GM12878 (cell line): ENCODE results near the gene SIRT2. TPM values are rescaled to one million over a fixed set of nuclear protein-coding genes. Genes with fewer than 3 reads are reported as not detected.

Experiments
- ATAC-seq: fragments of 200-7000 bp; cut with Tn5 transposase; 3 replicates; pipeline ENCODE4 v1.9.1; 2020; ENCODE audit warnings: mild to moderate bottlenecking, moderate library complexity
- BruUV-seq: library from RNA; stranded (reverse); fragments of 400-500 nt; replicated peaks from 2 replicates; lab custom pipeline; 2021; lab: Mats Ljungman, UMichigan
- CTCF ChIA-PET: fragments of 300-600 bp; sonication (Branson Sonifier 250); formaldehyde crosslinking; extraction: SDS; loops from one replicate; lab custom pipeline; 2021; ENCODE audit warnings: inconsistent platforms; lab: Yijun Ruan, JAX
- POLR2A ChIA-PET: fragments of 350-600 bp; formaldehyde crosslinking; extraction: SDS; loops from one replicate; lab custom pipeline; 2021; ENCODE audit warnings: inconsistent platforms; lab: Charles Lee
- RAD21 ChIA-PET: fragments of 300-600 bp; sonication (Branson Sonifier 250); formaldehyde crosslinking; loops from one replicate; lab custom pipeline; 2023; ENCODE audit warnings: antibody characterized with exemption; ENCODE audit not compliant: unreplicated experiment; lab: Charles Lee
- SMC1A ChIA-PET: fragments of 300-600 bp; sonication (Branson Sonifier 250); formaldehyde crosslinking; loops from one replicate; lab custom pipeline; 2023; ENCODE audit not compliant: unreplicated experiment, uncharacterized antibody; lab: Charles Lee
- DNase-seq: peaks from one replicate; pipeline ENCODE4 v3.0.0-alpha.2; 2011; ENCODE audit warnings: low read depth, low spot score
- FAIRE-seq: peaks from 3 replicates; lab custom pipeline; 2011; peaks lifted over from hg19 to GRCh38; lab: Jason Lieb, UNC
- H2AFZ ChIP-seq: 2 replicates; pipeline ENCODE4 v1.6.0; 2011; ENCODE audit warnings: low read depth, low read length, control low read depth; ENCODE audit not compliant: control insufficient read depth
- H3K27ac ChIP-seq: 2 replicates; pipeline ENCODE4 v1.5.1; 2011; ENCODE audit warnings: control low read depth; ENCODE audit not compliant: control insufficient read depth, insufficient read depth
- H3K27me3 ChIP-seq, 2 experiments: replicated peaks in 1 of 2; 2 replicates each; pipeline versions ENCODE4 v1.6.0 to v1.6.1; 2011; ENCODE audit warnings: low read length in 1 of 2; ENCODE audit not compliant: control insufficient read depth in 2 of 2, insufficient read depth in 2 of 2
- H3K36me3 ChIP-seq, 2 experiments: 2 replicates each; pipeline ENCODE4 v1.5.1; 2011; ENCODE audit warnings: low read length in 1 of 2; ENCODE audit not compliant: control insufficient read depth in 2 of 2, insufficient read depth in 2 of 2
- H3K4me1 ChIP-seq: 2 replicates; pipeline ENCODE4 v1.6.1; 2011; ENCODE audit warnings: mild to moderate bottlenecking, low read length, moderate library complexity, mixed read lengths; ENCODE audit not compliant: control insufficient read depth, insufficient read depth
- H3K4me2 ChIP-seq: 2 replicates; pipeline ENCODE4 v1.6.0; 2011; ENCODE audit warnings: control low read depth; ENCODE audit not compliant: control insufficient read depth, insufficient read depth
- H3K4me3 ChIP-seq: fragments of 200-600 bp; sonication (generic); 2 replicates; pipeline ENCODE4 v1.5.1; 2016
- H3K79me2 ChIP-seq: 2 replicates; pipeline ENCODE4 v1.6.0; 2011; ENCODE audit warnings: low read length; ENCODE audit not compliant: control insufficient read depth, insufficient read depth
- H3K9ac ChIP-seq: 2 replicates; pipeline ENCODE4 v1.8.0; 2011; ENCODE audit warnings: low read length, control low read depth, mixed read lengths; ENCODE audit not compliant: control insufficient read depth, insufficient read depth
- H3K9me3 ChIP-seq: replicated peaks from 3 replicates; pipeline ENCODE4 v1.5.1; 2011; ENCODE audit warnings: mild to moderate bottlenecking, low read length; ENCODE audit not compliant: control insufficient read depth, insufficient read depth
- H4K20me1 ChIP-seq: 2 replicates; pipeline ENCODE4 v1.6.0; 2011; ENCODE audit not compliant: control insufficient read depth, insufficient read depth
- ATF7 ChIP-seq: fragments of 450-650 bp; IDR thresholded peaks from 2 replicates; pipeline ENCODE4 v1.6.1; 2016; ENCODE audit warnings: low read depth, mild to moderate bottlenecking
- BCL11A ChIP-seq: IDR thresholded peaks from 2 replicates; pipeline ENCODE4 v1.6.1; 2011; ENCODE audit warnings: low read depth, low read length
- DPF2 ChIP-seq: fragments of 450-650 bp; IDR thresholded peaks from 2 replicates; pipeline ENCODE4 v1.6.1; 2017; ENCODE audit warnings: mild to moderate bottlenecking
- EP300 ChIP-seq, 2 experiments: fragments of 150-350 bp in 1 of 2; IDR thresholded peaks; 2 replicates each; pipeline ENCODE4 v1.6.1; 2011 to 2012; ENCODE audit warnings: low read depth in 2 of 2, low read length in 2 of 2, borderline replicate concordance in 1 of 2, improper control_type of control experiment in 1 of 2, inconsistent platforms in 1 of 2; ENCODE audit not compliant: control insufficient read depth in 1 of 2
- EZH2 ChIP-seq: IDR thresholded peaks from 2 replicates; pipeline ENCODE4 v1.6.1; 2012; ENCODE audit warnings: low read depth, mild to moderate bottlenecking, control low read depth, inconsistent platforms, low read length, borderline replicate concordance; ENCODE audit not compliant: control insufficient read depth
- HCFC1 ChIP-seq: fragments of 150-350 bp; IDR thresholded peaks from 2 replicates; pipeline ENCODE4 v1.6.1; 2014; ENCODE audit warnings: low read length
- KDM1A ChIP-seq: fragments of 200-600 bp; sonication (generic); IDR thresholded peaks from 2 replicates; pipeline ENCODE4 v1.6.1; 2016; ENCODE audit warnings: borderline replicate concordance
- MEF2A ChIP-seq: IDR thresholded peaks from 2 replicates; pipeline ENCODE4 v1.6.1; 2011; ENCODE audit warnings: low read depth, mild to moderate bottlenecking, low read length, moderate library complexity; ENCODE audit not compliant: insufficient read depth
- MYB ChIP-seq: fragments of 150-350 bp; IDR thresholded peaks from 2 replicates; pipeline ENCODE4 v1.6.1; 2014; ENCODE audit warnings: mild to moderate bottlenecking, low read depth, low read length, borderline replicate concordance
- NFYA ChIP-seq: IDR thresholded peaks from 2 replicates; pipeline ENCODE4 v1.6.1; 2011; ENCODE audit warnings: low read depth, mild to moderate bottlenecking, low read length, improper control_type of control experiment, borderline replicate concordance
- POU2F2 ChIP-seq: IDR thresholded peaks from 3 replicates; pipeline ENCODE4 v1.6.1; 2011; ENCODE audit warnings: low read depth, mild to moderate bottlenecking, low read length, borderline replicate concordance
- RUNX3 ChIP-seq: IDR thresholded peaks from 2 replicates; pipeline ENCODE4 v1.6.1; 2012; ENCODE audit warnings: low read length, inconsistent platforms
- SMAD5 ChIP-seq: IDR thresholded peaks from 2 replicates; pipeline ENCODE4 v1.6.1; 2016; ENCODE audit warnings: antibody characterized with exemption, low read depth
- SREBF1 ChIP-seq: IDR thresholded peaks from 2 replicates; pipeline ENCODE4 v1.6.1; 2012; ENCODE audit warnings: mild to moderate bottlenecking, low read length
- TAF1 ChIP-seq: IDR thresholded peaks from 2 replicates; pipeline ENCODE4 v1.6.1; 2011; ENCODE audit warnings: mild to moderate bottlenecking, low read depth, low read length, borderline replicate concordance
- YBX1 ChIP-seq: fragments of 450-650 bp; IDR thresholded peaks from 2 replicates; pipeline ENCODE4 v1.6.1; 2016; ENCODE audit warnings: antibody characterized with exemption
- WGBS: methylation state at CpG from one replicate; pipeline ENCODE4 v1.1.6; 2016; ENCODE audit warnings: low lambda C conversion rate; ENCODE audit not compliant: insufficient replicate concordance, insufficient coverage; ENCODE audit errors: missing lambda C conversion rate; 5-methylcytosine and 5-hydroxymethylcytosine counted together
- in situ Hi-C: fragments of 300-500 bp; cut with MboI; formaldehyde crosslinking; loops from 9 replicates; pipeline ENCODE4 v1.14.3; 2018; ENCODE audit warnings: mixed read lengths
- intact Hi-C: fragments of 100-400 bp; cut with micrococcal nuclease; formaldehyde crosslinking; loops from one replicate; pipeline ENCODE4 v1.14.2; 2022; ENCODE audit not compliant: unreplicated experiment
- polyA plus RNA-seq, 11 experiments: library from polyadenylated mRNA; depleted of rRNA in 4 of 11; unstranded in 6 of 11; stranded (reverse) in 5 of 11; fragments of >200 nt; fragmentation: Nextera tagmentation in 4 of 11; fragmentation: Illumina TruSeq in 1 of 11; extraction: Ambion mirVana in 4 of 11; extraction: Trizol in 1 of 11; gene quantifications; 1 replicate in 1 of 11; 2 replicates in 10 of 11; pipeline versions ENCODE4 v1.2.1 to v1.2.3, GENCODE V29; 2011 to 2016; ENCODE audit warnings: inconsistent platforms in 2 of 11, missing spikeins in 2 of 11, low read depth in 1 of 11
- total RNA-seq, 4 experiments: library from RNA; depleted of rRNA in 3 of 4; stranded (reverse); fragments of >200 nt in 3 of 4; fragmentation: Illumina TruSeq in 1 of 4; extraction: Trizol in 1 of 4; gene quantifications; 2 replicates each; pipeline versions ENCODE4 v1.2.1 to v1.2.3, GENCODE V29; 2013 to 2021
- TF ChIP-seq, protein P1 (sequence below), 3 experiments: IDR thresholded peaks in 2 of 3; conservative IDR thresholded peaks in 1 of 3; 2 replicates each; pipeline ENCODE4 v1.5.1; 2011; ENCODE audit warnings: low read depth in 3 of 3, low read length in 3 of 3, mild to moderate bottlenecking in 3 of 3, control low read depth in 2 of 3, moderate library complexity in 2 of 3, inconsistent platforms in 1 of 3, mixed read lengths in 1 of 3; ENCODE audit not compliant: control insufficient read depth in 2 of 3, insufficient read depth in 1 of 3; ENCODE audit errors: extremely low read depth in 1 of 3
- TF ChIP-seq, protein P2 (sequence below): IDR thresholded peaks from 2 replicates; pipeline ENCODE4 v1.6.1; 2012; ENCODE audit warnings: low read length, inconsistent platforms
- TF ChIP-seq, protein P3 (sequence below): fragments of 450-650 bp; IDR thresholded peaks from 2 replicates; pipeline ENCODE4 v1.6.1; 2017; ENCODE audit warnings: borderline replicate concordance

SIRT2 gene
- total and polyA plus RNA-seq, 10 of the 15 experiments (the other 5 are each of a cell fraction or from before 2014, with no cell fraction given) = 1.4 to 38.7 (median 24.1) TPM

DNA sequence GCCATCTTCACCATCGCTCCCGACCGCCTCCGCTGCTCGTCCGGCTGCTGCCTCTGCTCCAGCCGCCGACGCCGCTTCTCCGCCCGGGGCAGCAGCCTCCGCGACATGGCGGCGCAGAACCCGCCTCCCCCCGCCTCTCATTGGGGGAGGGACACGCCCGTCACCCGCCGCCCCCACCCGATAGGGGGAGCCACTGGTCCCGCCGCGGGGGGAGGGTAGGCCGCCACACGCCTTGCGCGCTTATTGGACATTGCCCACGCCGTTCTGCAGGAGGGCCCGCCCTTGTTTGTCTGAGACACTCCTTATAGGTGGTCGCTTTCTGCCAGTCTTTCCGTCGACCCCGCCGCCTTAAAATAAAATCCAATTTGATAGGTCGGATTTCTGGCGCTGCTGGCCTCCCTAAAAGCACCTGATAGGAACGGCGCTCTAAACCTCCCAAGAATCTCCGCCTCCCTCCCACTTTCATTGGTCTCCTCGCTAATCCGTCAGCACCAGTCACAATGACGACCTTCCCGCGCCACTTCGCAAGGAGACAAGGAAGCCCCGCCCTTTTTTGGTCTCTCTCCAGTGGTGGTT, 49.5 kb downstream of the SIRT2 start, which contains the start of gene HNRNPL:
TSS of gene HNRNPL (minus strand) at position 127 of the 576 bp plus-strand sequence. CDS start at position 107, 20 bp downstream.
- peak within 1 kb of the TSS; percentile 11 for H2AFZ ChIP-seq
- CTCF ChIA-PET = interaction anchor here (0.7 to 4.1 kb wide), 10 partner anchors 13 to 80 kb away, joined by 3 to 20 read pairs (median 4); partner anchors contain the start of genes ECH1, RINL and SARS2
- in situ Hi-C loops = no loop called here
- no peaks in the 10 kb centered on the region for H3K27me3 ChIP-seq
- SMC1A ChIA-PET = interaction anchor here (0.8 to 1.7 kb wide), 5 partner anchors 17 to 51 kb away, joined by 3 to 8 read pairs (median 5); partner anchors contain the start of gene ECH1
- peak within 1 kb of the TSS; percentile 98 for H3K9ac ChIP-seq
- H3K79me2 ChIP-seq = peaks cover 44% of the 10 kb centered on the region
- no peaks in the 10 kb centered on the region for H3K9me3 ChIP-seq
- no TSS peak for BruUV-seq
- POLR2A ChIA-PET = interaction anchor here (0.6 to 2.8 kb wide), 14 partner anchors 9 to 295 kb away, joined by 3 to 28 read pairs (median 6); partner anchors contain the start of genes EIF3K, NFKBIB, RINL and SIRT2
- RAD21 ChIA-PET = interaction anchor here (0.9 to 2.8 kb wide), 10 partner anchors 14 to 306 kb away, joined by 3 to 20 read pairs (median 4); partner anchors contain the start of genes ACTN4, ECH1, EIF3K and RINL
- H3K4me3 ChIP-seq = peak within 1 kb of the TSS; percentile 79
- intact Hi-C loops = loop anchor here (1.0 kb wide), 2 partner anchors 14 to 49 kb away; partner anchors contain the start of genes NFKBIB and SIRT2
- no peak for FAIRE-seq
- peak within 1 kb of the TSS; percentile 98 for H3K4me2 ChIP-seq
- ATAC-seq = peak; percentile 76
- H3K36me3 ChIP-seq = peaks cover 17 to 23% of the 10 kb centered on the region in 2 experiments
- 1% methylated on average over 46 of the region's 50 CpGs for WGBS
- peaks cover 6% of the 10 kb centered on the region for H4K20me1 ChIP-seq
- H3K27ac ChIP-seq = peak within 1 kb of the TSS; percentile 96
- DNase-seq = peak; percentile 100
- H3K4me1 ChIP-seq = peaks cover 10% of the 10 kb centered on the region
- TF ChIP-seq RUNX3 = no peak
- peak; percentile 80 for TF ChIP-seq TAF1
- TF ChIP-seq DPF2 = peak; percentile 100
- peak; percentile 60; the same call in 1 of the 2 replicates for TF ChIP-seq SMAD5
- no peak for TF ChIP-seq KDM1A
- 0 out of 4 replicates have a peak, but pooled peaks of 1 of the 2 experiments have one; percentile 10 for TF ChIP-seq EP300 (IDR thresholded peaks at IDR 0.05; ENCODE audit: borderline replicate concordance in 1 of 2, control insufficient read depth in 1 of 2, low read depth in 2 of 2, low read length in 2 of 2)
- TF ChIP-seq SREBF1 = no peak; the same call in 1 of the 2 replicates
- TF ChIP-seq EZH2 = no peak
- TF ChIP-seq MEF2A = 0 out of 2 replicates have a peak, but pooled peaks have one; percentile 9
- TF ChIP-seq MYB = no peak
- TF ChIP-seq NFYA = peak; percentile 66
- TF ChIP-seq YBX1 = no peak
- peak; percentile 82 for TF ChIP-seq ATF7
- TF ChIP-seq, protein P1, sequence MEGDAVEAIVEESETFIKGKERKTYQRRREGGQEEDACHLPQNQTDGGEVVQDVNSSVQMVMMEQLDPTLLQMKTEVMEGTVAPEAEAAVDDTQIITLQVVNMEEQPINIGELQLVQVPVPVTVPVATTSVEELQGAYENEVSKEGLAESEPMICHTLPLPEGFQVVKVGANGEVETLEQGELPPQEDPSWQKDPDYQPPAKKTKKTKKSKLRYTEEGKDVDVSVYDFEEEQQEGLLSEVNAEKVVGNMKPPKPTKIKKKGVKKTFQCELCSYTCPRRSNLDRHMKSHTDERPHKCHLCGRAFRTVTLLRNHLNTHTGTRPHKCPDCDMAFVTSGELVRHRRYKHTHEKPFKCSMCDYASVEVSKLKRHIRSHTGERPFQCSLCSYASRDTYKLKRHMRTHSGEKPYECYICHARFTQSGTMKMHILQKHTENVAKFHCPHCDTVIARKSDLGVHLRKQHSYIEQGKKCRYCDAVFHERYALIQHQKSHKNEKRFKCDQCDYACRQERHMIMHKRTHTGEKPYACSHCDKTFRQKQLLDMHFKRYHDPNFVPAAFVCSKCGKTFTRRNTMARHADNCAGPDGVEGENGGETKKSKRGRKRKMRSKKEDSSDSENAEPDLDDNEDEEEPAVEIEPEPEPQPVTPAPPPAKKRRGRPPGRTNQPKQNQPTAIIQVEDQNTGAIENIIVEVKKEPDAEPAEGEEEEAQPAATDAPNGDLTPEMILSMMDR (IDR thresholded peaks at IDR 0.05 in 2 of 3, conservative IDR thresholded peaks at IDR 0.05 in 1 of 3; ENCODE audit: control insufficient read depth in 2 of 3, extremely low read depth in 1 of 3, insufficient read depth in 1 of 3, low read depth in 3 of 3, low read length in 3 of 3) = peak; percentile 28 to 42 (median 33); a peak in 4 of 6 replicates
- no peak for TF ChIP-seq BCL11A
- TF ChIP-seq HCFC1 = no peak; the same call in 1 of the 2 replicates
- TF ChIP-seq, protein P2, sequence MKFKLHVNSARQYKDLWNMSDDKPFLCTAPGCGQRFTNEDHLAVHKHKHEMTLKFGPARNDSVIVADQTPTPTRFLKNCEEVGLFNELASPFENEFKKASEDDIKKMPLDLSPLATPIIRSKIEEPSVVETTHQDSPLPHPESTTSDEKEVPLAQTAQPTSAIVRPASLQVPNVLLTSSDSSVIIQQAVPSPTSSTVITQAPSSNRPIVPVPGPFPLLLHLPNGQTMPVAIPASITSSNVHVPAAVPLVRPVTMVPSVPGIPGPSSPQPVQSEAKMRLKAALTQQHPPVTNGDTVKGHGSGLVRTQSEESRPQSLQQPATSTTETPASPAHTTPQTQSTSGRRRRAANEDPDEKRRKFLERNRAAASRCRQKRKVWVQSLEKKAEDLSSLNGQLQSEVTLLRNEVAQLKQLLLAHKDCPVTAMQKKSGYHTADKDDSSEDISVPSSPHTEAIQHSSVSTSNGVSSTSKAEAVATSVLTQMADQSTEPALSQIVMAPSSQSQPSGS = no peak
- TF ChIP-seq POU2F2 = peak; percentile 75; the same call in 1 of the 3 replicates
- TF ChIP-seq, protein P3, sequence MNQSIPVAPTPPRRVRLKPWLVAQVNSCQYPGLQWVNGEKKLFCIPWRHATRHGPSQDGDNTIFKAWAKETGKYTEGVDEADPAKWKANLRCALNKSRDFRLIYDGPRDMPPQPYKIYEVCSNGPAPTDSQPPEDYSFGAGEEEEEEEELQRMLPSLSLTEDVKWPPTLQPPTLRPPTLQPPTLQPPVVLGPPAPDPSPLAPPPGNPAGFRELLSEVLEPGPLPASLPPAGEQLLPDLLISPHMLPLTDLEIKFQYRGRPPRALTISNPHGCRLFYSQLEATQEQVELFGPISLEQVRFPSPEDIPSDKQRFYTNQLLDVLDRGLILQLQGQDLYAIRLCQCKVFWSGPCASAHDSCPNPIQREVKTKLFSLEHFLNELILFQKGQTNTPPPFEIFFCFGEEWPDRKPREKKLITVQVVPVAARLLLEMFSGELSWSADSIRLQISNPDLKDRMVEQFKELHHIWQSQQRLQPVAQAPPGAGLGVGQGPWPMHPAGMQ = no peak
